DMS53 treated with DMSO at 0.1 percent for 48 hours (cell line): ENCODE results near the gene ZXDC.

ENCODE experiments used
- DNase-seq: peaks from one replicate; lab custom pipeline; 2025; ENCODE audit not compliant: unreplicated experiment; lab: John Stamatoyannopoulos, UW

The ZXDC gene

GRCh38 chr3:126493051-126493450 is 17.4 kb upstream of the ZXDC start:
- DNase-seq: no peak

GRCh38 chr3:126491221-126492013 is 15.7 kb upstream of the ZXDC start:
- DNase-seq: no peak

GRCh38 chr3:126490619-126491018 is 14.9 kb upstream of the ZXDC start:
- no peak for DNase-seq

GRCh38 chr3:126488886-126489569 is 13.3 kb upstream of the ZXDC start:
- DNase-seq: no peak

GRCh38 chr3:126488185-126488584 is 12.5 kb upstream of the ZXDC start:
- no peak for DNase-seq

- no peak for DNase-seq
Observed at GRCh38 chr3:126487151-126487771, 11.6 kb upstream of the ZXDC start.

DNA sequence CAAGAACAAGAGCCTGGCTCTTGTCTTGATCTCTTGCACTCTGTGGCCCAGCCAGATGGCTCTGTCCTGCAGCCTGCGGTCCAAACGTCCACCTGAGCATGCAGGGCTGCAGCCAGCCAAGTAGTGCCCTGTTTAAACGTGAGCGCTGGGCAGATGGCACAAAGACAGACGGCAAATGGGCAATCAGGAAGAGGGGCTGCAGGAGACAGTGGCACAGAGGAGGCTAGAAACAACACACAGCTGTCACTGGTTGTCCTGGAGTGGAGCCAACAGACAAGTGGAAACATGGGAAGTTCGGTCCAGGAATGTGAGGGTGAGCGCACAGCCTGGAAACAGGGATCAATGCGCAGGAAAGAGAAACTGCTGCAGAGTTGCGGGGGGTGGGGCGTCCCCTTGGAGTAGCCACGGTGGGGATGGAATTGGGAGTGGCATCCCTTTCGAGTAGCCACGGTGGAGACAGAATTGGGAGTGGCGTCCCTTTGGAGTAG is 10.7 kb upstream of the ZXDC start:
- DNase-seq: no peak

- no peak for DNase-seq
Observed at GRCh38 chr3:126485956-126486355, 10.3 kb upstream of the ZXDC start.

GRCh38 chr3:126485176-126485897 is 9.6 kb upstream of the ZXDC start:
- DNase-seq: no peak

DNA sequence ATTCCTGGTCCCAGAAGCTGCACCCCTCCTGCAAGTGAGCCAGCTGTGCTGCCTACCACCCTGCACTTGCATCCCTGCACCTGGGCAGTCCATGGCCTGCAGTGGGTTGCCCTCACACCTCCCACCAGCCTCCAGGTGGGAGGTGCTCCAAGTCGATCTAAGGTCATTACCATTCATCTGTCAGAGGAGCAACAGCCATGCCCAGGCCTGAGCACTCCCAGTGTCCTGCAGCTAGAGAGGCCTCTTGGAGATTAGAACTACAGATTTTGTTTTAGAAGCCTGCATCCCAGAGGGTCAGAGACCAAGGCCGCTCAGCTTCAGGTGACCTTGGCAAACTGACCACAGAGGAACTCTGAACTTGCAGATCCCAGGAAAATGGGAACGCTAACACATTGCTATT is 9.0 kb upstream of the ZXDC start:
- no peak for DNase-seq

- no peak for DNase-seq
Observed at GRCh38 chr3:126484148-126484547, 8.5 kb upstream of the ZXDC start.

DNA sequence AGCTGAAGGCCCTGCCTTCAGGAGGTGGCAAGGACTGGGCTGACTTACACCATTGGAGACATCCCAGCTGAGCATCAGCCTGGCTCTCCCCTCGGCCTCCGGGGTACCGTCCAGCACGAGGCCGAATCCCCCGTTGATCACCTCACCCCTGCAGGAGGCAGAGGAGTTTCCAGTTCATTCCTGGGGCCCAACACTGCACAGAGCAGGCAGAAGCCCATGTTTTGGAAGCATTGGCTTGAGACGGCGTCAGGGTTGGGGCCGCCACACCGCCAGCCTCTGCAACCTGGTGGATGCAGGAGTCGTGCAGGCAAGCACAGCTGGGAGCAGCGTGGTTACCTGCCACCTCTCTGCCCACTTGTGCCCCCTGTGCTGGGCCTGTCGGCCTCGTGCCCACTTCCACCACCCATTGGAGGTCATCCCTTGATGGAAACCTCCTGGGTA is 7.7 kb upstream of the ZXDC start:
- DNase-seq: no peak

DNA sequence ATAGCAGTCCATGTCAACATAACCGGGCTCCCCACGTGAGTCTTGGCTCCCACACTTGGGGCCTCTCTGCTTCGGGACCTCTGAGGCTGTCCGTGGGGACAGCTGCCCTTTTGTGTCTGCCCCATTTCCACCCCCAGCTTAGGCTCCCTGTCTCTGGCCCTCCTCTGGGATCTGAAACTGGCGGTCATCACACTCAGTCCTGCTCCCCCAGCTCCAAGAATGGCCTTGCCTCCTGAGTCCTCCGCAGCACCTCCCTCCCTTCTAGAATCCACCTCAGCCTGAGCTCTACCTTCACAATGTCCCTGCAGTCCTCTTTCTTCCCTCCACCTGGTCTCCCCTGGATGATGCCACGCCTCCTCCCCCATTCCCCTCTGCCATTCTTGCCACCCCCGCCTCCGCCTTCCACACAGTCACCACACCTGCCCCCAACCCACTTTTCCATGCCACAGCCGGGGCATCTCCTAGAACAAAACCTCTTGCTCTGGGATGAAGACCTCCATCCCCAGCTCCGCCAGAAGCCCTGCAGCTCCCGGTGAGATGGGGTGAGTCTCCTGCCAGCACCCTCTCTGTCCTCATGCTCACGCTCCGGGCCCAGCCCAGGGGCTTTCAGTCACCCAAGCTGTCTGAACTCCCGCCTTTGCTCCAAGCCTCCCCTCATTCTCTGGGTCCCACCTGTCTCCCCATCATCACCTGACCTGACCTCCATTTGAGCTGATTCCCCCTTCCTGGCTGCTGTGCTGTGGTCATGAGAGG is 7.0 kb upstream of the ZXDC start:
- no peak for DNase-seq

GRCh38 chr3:126481808-126482502 is 6.3 kb upstream of the ZXDC start:
- no peak for DNase-seq

GRCh38 chr3:126480861-126481260 is 5.2 kb upstream of the ZXDC start:
- DNase-seq: no peak

GRCh38 chr3:126480206-126480605 is 4.5 kb upstream of the ZXDC start:
- no peak for DNase-seq

- DNase-seq: no peak
Observed at GRCh38 chr3:126479642-126480041, 4.0 kb upstream of the ZXDC start.

- no peak for DNase-seq
Observed at GRCh38 chr3:126478581-126479310, 3.1 kb upstream of the ZXDC start.

- DNase-seq: no peak
Observed at GRCh38 chr3:126477061-126477380, 1.3 kb upstream of the ZXDC start.
